HG03342 (cell line): Measurements from ENCODE around the gene GSTCD.
"Not testable (repeated sequence)": the region's sequence is repeated elsewhere in the genome, so short reads cannot be mapped to it uniquely, and the experiment has no call there.

Experiments used
- ATAC-seq: cut with Tn5 transposase; IDR thresholded peaks from one replicate; pipeline ENCODE4 v1.9.1; 2021; ENCODE audit warnings: mild to moderate bottlenecking, moderate library complexity; ENCODE audit not compliant: unreplicated experiment

GSTCD gene, protein sequence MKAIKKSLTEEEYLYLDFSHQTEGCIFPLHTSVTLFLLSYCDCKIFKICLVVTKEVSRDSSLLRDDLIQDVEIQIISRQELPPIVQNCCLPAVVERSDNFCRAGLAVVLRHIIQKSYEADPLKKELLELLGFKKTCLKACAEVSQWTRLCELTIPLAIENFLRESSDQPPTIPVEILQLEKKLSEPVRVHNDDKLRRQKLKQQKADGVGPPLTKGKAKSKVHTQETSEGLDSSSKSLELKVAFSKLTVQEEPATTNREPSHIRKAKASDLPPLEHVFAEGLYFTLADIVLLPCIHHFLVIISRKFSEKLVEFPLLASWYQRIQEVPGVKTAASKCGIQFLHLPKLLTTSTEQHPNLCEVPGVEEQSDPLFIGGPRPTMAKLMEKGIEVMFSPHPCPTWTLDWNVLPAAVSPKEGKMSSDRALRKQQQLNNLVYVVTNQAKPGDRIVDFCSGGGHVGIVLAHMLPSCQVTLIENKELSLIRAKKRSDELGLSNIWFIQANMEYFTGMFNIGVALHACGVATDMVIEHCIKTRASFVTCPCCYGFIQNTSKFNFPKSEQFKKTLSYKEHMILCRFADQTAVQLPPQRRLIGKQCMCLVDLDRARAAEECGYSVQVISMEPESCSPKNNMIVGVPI

DNA sequence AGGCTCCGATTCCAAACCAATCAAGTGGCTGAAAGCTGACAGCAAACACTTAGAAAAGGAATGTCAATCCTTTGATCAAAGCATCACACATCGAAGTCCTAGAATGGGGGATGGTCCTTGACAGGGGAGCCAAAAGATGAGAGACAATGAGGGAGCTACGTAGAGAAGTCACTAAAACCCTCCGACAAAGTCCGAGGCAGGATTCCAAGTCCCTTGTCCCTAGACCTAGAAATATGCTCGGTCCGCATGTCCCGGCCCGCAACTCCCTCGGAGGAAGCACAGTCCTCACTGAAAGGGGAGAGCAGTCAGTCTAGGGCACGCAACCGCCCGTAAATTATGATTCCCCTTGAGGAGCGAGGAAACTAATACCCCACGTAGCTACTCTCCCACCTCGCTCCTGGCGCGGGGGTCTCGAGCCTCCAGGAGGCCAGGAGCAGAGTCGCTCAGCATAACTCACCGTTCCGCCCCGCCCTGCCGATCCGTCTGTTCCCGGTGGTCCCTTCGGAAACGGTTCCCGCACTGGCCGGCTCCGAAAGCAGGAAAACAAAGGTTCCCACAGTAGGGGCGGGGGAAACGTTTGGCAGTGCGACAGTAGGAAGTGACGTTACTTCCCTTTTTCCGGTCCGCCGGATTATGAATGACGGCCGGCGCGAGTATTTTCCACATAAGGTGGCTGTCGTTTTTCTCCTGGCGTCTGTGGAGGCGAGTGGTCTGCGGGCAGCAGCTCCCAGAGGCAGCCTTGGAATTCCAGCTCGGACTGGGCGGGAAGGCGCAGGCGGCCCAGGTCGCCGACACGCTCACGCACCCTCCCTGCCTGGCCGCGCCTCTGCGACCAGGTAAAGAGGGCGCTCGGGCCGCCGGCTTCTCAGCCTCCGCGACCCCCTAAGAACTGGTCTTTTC lies at the start of gene GSTCD, which contains the start of gene INTS12:
Gene GSTCD, plus strand, starts transcription at position 604 of the 900 bp plus-strand sequence. CDS start 8,830 bp downstream, outside the sequence.
Gene INTS12, minus strand, starts transcription at position 509 of the 900 bp plus-strand sequence. CDS start 8,684 bp downstream, outside the sequence.
- ATAC-seq, result peak; percentile 74

DNA sequence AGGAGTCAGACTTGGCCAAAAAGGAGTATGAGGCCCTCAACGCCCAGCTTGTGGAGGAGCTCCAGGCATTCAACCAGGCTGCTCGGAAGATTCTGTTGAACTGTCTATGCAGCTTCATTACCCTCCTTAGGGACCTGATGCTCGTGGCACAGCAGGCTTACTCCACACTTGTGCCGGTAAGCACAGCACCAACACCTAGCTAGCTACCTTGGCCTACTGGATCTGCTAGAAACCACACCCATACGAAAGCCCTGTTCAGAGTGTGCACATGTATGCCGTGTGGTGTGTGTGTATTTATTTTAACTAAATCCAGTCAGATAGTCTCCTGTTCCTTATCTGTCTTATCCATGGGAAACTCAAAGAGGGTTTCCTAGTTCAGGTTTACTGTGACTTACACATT lies 49.4 kb upstream of the GSTCD start:
- no peak for ATAC-seq

- no peak for ATAC-seq
Measured at GRCh38 chr4:105661028-105661427, 47.6 kb upstream of the GSTCD start.

GRCh38 chr4:105662935-105663675 lies 45.5 kb upstream of the GSTCD start:
- no peak for ATAC-seq

GRCh38 chr4:105666693-105667092 lies 41.9 kb upstream of the GSTCD start:
- peak; percentile 53 for ATAC-seq

DNA sequence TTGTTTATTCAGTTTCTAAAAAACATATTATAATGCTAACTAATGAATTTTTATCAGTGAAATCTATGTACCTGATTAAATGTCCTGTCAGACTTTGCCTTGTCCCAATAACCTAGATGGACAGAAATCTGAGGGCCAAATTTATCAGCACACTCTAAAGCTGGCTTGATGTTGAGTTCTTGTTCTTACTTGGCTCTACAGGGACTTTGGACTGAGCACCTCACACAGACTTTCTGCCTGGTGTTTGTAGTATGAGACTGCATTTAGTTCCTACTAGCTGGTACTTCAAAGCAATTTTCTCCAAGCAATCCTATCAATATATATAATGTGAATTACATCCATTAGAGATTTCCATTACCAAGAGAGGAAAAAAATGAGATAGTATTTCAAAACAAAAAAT lies 37.9 kb upstream of the GSTCD start:
- no peak for ATAC-seq

- no peak for ATAC-seq
Measured at GRCh38 chr4:105671301-105671700, 37.3 kb upstream of the GSTCD start.

DNA sequence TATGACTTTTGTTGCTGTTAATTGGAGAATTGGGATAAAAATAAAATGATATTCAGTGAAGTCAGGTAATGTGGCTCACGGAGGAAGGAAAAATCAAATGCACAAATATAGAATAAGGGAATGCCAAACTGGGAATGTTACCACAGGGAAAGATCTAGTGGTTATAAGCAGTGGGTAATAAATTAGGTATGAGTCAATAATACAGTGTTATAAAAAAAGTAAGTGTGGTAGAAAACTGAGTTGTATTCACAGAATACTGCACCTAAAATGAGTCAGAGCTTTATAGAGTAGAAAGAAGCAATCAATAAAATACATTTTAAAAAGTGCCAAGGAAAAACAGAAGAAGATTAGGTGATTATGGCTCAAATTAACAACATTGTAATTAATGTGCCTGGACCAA lies 34.6 kb upstream of the GSTCD start:
- no peak for ATAC-seq

DNA sequence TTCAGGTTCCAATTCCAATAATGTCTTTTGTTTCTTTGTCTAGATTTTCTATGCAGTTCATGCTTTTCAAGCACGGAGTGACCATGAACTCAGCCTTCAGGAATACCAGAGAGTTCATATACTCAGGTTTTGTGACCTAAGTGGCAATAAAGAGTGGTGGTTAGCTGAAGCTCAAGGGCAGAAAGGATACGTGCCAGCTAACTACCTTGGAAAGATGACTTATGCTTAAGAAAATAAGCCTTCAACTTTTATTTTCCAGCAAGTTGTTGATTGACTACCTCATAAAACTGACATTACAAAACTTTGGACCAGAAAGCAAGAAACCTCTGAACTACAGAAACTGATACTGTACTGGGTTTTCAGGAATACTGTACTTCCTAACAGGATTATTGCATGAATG lies 30.9 kb upstream of the GSTCD start:
- ATAC-seq, result no peak

DNA sequence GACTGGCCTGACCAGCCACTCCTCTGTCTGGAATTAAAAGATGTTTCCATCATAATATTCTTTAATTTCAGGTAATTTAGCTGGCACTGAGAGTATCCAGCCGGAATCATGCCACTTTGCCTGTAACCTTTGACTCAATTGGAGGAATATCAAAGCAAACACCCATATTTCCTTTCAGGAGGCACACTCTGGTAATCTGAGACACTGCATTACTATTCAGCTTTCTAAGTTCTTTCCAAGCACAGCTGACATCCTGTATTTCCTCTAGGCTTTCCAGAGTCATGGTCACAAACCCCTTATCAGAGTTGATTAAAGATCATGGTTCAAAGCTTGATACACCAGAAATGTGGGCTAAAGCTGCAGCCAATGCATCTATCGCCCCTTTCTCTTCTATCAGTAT lies 29.4 kb upstream of the GSTCD start:
- no peak for ATAC-seq

- ATAC-seq, result no peak
Measured at GRCh38 chr4:105683038-105683437, 25.5 kb upstream of the GSTCD start.

- no peak for ATAC-seq
Measured at GRCh38 chr4:105686571-105686970, 22.0 kb upstream of the GSTCD start.

DNA sequence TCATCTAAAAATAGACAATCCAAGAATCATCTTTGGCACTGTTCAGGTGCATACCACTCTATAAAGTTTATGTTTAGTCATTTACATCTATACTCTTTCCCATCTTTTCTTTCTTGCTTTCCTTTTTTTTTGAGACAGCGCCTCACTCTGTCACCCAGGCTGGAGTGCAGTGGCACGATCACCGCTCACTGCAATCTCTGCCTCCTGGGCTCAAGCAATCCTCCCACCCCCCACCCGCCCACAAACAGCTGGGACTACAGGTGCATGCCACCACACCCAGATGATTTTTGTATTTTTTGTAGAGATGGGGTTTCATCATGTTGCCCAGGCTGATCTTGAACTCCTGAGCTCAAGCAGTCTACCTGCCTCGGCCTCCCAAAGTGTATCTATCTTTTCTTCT lies 13.8 kb upstream of the GSTCD start:
- not testable (repeated sequence) for ATAC-seq

DNA sequence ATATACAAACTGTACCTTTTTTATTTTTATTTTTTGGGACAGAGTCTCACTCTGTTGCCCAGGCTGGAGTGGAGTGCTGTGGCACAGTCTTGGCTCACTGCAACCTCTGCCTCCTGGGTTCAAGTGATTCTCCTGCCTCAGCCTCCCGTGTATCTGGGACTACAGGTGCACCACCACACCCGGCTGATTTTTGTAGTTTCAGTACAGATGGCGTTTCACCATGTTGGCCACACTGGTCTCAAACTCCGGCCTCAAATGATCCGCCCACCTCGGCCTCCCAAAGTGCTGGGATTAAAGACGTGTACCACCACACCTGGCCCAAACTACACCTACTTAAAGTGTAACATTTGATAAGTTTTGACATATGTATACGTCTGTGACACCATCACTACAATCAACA lies 12.8 kb upstream of the GSTCD start:
- ATAC-seq, result not testable (repeated sequence)

- no peak for ATAC-seq
Measured at GRCh38 chr4:105698607-105699006, 10.0 kb upstream of the GSTCD start.

DNA sequence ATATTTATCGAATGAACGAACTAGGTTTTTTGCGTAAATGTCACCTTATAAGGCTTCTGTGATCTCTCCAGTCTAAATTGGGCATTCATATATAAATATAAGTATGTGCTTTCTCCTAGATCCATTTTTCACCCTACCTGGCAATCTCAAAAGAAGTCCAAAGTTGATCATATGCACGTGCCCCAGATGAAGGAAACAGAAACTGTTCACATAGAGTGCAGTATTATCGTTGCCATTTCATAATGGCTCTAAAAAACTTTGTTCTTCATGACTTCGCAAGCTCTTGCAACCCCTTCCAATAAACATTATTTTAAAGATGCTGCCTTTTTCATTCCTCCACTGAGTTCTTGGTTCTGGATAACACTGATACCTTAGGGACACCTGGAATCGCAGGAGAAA lies 803 bp upstream of the GSTCD start:
- no peak for ATAC-seq

GRCh38 chr4:105709081-105709450 lies 482 bp downstream of the GSTCD start:
- peak; percentile 38 for ATAC-seq

GRCh38 chr4:105710012-105710600 lies 1.5 kb downstream of the GSTCD start:
- ATAC-seq, result no peak

DNA sequence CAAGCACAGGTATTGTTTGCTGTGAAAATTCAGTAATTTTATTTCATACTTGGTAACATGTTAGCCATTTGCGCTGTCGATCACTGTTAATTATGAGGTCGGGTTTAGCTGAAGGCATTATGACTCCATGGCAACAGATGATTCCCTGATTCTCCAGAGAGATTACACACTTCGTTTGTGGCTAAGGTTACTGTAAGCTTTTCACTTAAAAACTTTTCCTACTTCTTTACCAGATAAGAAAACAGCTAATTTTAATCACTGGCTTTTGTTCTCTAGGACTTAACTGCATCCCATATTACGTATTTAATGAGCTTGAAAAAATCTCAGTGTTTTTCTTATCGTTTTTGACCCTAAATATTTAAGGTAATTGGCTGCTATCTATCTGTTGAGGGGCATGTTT lies 2.1 kb downstream of the GSTCD start:
- ATAC-seq, result no peak

GRCh38 chr4:105712766-105713165 lies 4.2 kb downstream of the GSTCD start:
- no peak for ATAC-seq
